Suppressor macrophage treated with lipopolysaccharide for 4 hours (primary cell): ENCODE data around the gene VWA8.
"Not testable (repeated sequence)": the region's sequence is repeated elsewhere in the genome, so short reads cannot be mapped to it uniquely, and the experiment has no call there.

Experiments used
- DNase-seq: peaks from one replicate; pipeline ENCODE4 v3.0.0-alpha.2; 2020

The VWA8 gene

GRCh38 chr13:41962994-41963393 lies 2.1 kb upstream of the VWA8 start:
- no peak for DNase-seq

GRCh38 chr13:41961466-41961760 lies 504 bp upstream of the VWA8 start:
- DNase-seq = no peak

GRCh38 chr13:41960211-41960636 lies 685 bp downstream of the VWA8 start:
- DNase-seq = no peak

DNA sequence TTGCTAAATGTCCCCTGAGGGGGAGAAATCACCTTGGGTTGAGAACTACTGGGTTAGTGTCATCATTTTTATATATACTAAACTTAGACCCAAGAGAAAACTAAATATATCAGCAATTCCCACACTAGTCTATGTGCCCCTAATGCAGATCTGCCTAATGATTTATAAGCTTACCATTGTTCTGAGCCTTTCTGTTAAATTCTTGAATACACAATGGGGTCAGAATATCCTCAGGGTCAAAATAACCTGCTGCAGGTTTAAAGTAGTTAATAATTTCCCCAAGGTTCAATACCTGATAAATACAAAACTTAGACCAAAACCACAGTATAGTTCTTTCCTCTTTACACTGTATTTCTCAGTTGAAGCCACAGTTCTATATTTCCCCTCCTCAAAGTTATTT lies 4.6 kb downstream of the VWA8 start:
- DNase-seq = no peak

GRCh38 chr13:41955605-41956004 lies 5.3 kb downstream of the VWA8 start:
- DNase-seq = peak; percentile 69

GRCh38 chr13:41954226-41954625 lies 6.7 kb downstream of the VWA8 start:
- DNase-seq = no peak

GRCh38 chr13:41952749-41953148 lies 8.2 kb downstream of the VWA8 start:
- no peak for DNase-seq

DNA sequence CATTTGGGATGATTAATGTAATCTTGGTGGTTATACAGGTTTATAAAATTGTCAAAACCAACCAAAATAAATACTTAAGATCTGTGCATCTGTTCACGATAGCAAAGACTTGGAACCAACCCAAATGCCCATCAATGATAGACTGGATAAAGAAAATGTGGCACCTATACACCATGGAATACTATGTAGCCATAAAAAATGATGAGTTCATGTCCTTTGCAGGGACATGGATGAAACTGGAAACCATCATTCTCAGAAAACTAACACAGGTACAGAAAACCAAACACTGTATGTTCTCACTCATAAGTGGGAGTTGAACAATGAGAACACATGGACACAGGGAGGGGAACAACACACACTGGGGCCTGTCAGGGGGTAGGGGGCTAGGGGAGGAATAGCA lies 11.8 kb downstream of the VWA8 start:
- DNase-seq = not testable (repeated sequence)

GRCh38 chr13:41945926-41946325 lies 15.0 kb downstream of the VWA8 start:
- DNase-seq = no peak

- no peak for DNase-seq
Observed at GRCh38 chr13:41944635-41945397, 16.1 kb downstream of the VWA8 start.

- no peak for DNase-seq
Observed at GRCh38 chr13:41944229-41944628, 16.7 kb downstream of the VWA8 start.

DNA sequence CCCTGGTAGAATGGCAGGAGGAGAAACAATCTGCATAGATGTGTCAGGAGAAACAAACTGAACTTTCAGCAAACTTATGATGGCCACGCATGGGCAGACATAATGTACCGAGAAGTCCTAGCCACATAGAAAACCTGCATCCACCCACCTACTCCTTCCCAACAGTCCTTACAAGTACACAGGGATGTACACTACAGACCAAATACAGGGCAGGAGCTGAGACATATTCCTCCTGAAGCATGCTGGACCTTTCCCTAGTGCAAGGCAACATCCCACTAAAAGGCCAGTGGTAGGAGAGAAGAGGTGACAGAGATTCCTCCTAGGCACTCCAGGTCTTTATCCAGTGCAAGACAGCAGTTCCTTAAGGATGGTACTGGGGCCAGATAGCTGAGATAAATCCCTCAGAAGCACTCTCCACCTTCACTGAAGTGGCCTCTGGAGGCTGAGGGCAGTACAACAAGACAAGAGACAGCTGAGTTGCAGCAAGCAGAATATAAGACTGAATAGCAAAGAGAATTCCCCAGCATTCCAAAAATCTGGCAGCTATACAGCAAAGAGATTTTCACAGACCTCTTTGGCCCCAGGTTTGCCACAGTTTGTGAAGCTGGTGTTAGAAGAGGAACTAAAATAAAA lies 18.3 kb downstream of the VWA8 start:
- DNase-seq = no peak

- no peak for DNase-seq
Observed at GRCh38 chr13:41941174-41941573, 19.7 kb downstream of the VWA8 start.

GRCh38 chr13:41939398-41939797 lies 21.5 kb downstream of the VWA8 start:
- DNase-seq = no peak

DNA sequence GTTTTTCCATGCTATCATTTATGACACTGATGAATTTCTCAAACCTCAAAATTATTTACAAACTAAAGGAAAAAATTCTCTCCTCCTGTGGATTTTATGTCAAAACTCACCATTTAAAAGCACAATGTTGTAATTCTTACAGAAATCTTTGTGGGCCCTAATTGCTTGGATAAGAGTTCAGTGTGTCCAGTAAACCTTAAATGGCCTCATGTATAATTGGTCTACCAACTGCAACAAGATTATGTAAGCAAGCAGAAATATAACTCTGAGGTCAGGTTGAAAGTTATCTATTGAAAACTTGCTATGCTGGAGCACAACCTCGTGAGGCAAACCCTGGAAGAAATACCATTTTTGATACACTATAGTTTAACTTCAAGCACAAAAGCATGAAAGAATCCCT lies 22.0 kb downstream of the VWA8 start:
- no peak for DNase-seq

DNA sequence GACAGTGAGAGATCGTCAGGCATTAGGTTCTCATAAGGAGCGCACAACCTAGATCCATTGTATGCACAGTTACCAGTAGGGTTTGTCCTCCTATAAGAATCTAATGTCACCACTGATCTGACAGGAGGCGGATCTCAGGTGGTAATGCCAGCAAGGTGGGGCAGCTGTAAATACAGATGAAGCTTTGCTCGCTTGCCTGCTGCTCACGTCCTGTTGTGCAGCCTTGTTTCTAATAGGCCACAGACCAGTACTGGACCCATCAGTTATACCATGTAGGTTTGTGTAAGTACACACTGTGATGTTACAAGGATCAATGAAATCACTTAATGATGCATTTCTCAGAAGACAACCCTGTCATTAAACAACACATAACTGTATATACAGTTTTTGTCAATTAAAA lies 23.5 kb downstream of the VWA8 start:
- no peak for DNase-seq

DNA sequence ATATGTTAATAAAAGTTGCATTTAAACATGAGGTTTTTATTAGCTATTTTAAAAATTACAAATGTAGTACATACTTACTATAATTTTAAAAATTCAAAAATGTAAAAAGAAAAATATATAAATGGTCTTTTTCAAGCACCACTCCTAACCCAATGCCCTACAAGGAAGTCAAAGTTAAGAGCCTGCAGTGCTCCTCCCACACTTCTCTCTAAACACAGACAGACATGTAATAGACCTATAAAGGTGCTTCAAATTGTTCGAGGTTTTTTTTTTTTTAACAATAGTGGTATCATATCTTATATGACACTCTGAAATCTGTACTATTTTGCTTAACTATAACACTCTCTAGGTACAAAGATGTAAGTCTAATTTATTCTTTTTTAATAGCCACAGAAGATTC lies 25.4 kb downstream of the VWA8 start:
- no peak for DNase-seq

GRCh38 chr13:41934994-41935393 lies 25.9 kb downstream of the VWA8 start:
- DNase-seq = no peak

GRCh38 chr13:41934120-41934519 lies 26.8 kb downstream of the VWA8 start:
- DNase-seq = no peak

- no peak for DNase-seq
Observed at GRCh38 chr13:41931337-41931736, 29.6 kb downstream of the VWA8 start.

- DNase-seq = no peak
Observed at GRCh38 chr13:41930154-41930553, 30.8 kb downstream of the VWA8 start.

DNA sequence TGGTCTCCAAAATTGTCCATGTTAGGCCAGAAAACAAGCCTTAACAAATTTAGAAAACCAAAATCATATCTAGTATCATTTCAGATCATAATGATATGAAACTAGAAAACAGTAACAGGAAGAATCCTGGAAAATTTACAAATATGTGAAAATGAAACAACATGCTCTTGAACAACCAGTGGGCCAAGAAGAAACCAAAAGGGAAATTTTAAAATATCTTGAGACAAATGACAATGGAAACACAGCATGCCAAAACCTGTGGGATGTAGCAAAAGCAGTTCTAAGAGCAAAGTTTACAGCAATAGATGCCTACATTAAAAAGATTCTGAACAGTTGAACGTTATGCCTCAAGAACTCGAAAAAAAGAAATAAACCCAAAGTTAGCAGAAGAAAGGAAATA lies 32.6 kb downstream of the VWA8 start:
- DNase-seq = peak; percentile 73

DNA sequence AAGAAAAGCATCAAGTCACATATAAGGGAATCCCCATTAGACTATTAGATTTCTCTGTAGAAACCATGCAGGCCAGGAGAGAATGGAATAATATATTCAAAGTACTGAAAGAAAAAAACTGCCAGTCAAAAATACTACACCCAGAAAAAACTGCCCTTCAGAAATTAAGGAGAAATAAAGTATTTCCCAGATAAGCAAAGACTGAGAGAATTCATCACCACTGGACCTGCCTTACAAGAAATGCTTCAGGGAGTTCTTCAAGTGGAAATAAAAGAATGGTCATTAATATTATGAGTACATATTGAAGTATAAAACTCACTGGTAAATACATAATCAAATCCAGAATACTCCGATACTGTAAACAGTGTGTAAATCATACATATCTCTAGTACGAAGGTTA lies 35.9 kb downstream of the VWA8 start:
- DNase-seq = no peak

GRCh38 chr13:41922894-41923293 lies 38.0 kb downstream of the VWA8 start:
- DNase-seq = not testable (repeated sequence)
